Epithelial cell of proximal tubule (primary cell): Measurements from ENCODE around the gene LRP5. TPM values are rescaled to one million over a fixed set of nuclear protein-coding genes. Genes with fewer than 3 reads are reported as not detected.

Experiments used
- DNase-seq: peaks from one replicate; pipeline ENCODE4 v3.0.0-alpha.2; 2011; ENCODE audit warnings: low read depth
- H3K4me3 ChIP-seq: 2 replicates; pipeline ENCODE4 v1.5.1; 2011; ENCODE audit warnings: low read depth, mild to moderate bottlenecking, low read length
- CTCF ChIP-seq: conservative IDR thresholded peaks from 2 replicates; pipeline ENCODE4 v1.5.1; 2012; ENCODE audit warnings: low read depth, mild to moderate bottlenecking, low read length
- total RNA-seq: library from RNA; depleted of rRNA; stranded (reverse); fragments of >200 nt; gene quantifications from 2 replicates; pipeline ENCODE4 v1.2.3, GENCODE V29; 2015

The LRP5 gene
- total RNA-seq, 1 donor from 2014 or later = 22.4 TPM

DNA sequence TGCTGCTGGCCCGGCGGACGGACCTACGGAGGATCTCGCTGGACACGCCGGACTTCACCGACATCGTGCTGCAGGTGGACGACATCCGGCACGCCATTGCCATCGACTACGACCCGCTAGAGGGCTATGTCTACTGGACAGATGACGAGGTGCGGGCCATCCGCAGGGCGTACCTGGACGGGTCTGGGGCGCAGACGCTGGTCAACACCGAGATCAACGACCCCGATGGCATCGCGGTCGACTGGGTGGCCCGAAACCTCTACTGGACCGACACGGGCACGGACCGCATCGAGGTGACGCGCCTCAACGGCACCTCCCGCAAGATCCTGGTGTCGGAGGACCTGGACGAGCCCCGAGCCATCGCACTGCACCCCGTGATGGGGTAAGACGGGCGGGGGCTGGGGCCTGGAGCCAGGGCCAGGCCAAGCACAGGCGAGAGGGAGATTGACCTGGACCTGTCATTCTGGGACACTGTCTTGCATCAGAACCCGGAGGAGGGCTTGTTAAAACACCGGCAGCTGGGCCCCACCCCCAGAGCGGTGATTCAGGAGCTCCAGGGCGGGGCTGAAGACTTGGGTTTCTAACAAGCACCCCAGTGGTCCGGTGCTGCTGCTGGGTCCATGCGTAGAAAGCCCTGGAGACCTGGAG, 74.1 kb downstream of the LRP5 start:
- DNase-seq = no peak
- TF ChIP-seq CTCF = no peak
- H3K4me3 ChIP-seq = no peak overlapping the region

- no peak for DNase-seq
- H3K4me3 ChIP-seq = no peak overlapping the region
- TF ChIP-seq CTCF = no peak
These were observed 75.4 kb downstream of the LRP5 start for GRCh38 chr11:68387840-68388239.

- DNase-seq = no peak
- no peak for TF ChIP-seq CTCF
These were observed 76.3 kb downstream of the LRP5 start for GRCh38 chr11:68388595-68389198.

GRCh38 chr11:68390315-68390714, 77.9 kb downstream of the LRP5 start:
- no peak for TF ChIP-seq CTCF
- no peak for DNase-seq
- H3K4me3 ChIP-seq = no peak overlapping the region

More at GRCh38 chr11:68388595-68389198, 76.3 kb downstream of the LRP5 start:
- no peak overlapping the region for H3K4me3 ChIP-seq

- H3K4me3 ChIP-seq = no peak overlapping the region
- TF ChIP-seq CTCF = no peak
- no peak for DNase-seq
These were observed 80.4 kb downstream of the LRP5 start for GRCh38 chr11:68392822-68393221.

DNA sequence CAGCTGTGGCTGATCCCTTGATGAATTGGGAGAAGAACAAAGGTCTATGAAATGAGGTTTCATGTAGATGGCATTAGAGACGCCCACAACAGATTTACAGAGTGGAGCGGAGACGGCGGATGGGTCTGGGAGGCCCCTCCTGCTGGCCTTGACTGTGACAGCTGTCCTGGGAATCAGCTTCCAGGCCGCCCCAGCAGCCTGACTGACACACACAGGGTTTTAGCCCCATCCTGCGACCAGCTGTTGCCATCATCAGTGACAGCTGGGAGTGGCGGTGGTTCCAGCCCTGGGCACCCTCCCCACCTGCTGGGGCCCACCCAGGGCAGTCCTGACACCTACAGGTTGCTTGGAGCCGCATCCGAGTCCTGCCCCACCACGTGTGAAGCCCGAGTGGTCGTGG, 84.1 kb downstream of the LRP5 start:
- no peak for DNase-seq
- TF ChIP-seq CTCF = no peak
- H3K4me3 ChIP-seq = no peak overlapping the region

- no peak for TF ChIP-seq CTCF
- DNase-seq = no peak
- no peak overlapping the region for H3K4me3 ChIP-seq
These were observed 84.9 kb downstream of the LRP5 start for GRCh38 chr11:68397256-68397655.
